ENCODE data around the gene PPM1E. TPM values are rescaled to one million over a fixed set of nuclear protein-coding genes. Genes with fewer than 3 reads are reported as not detected.

The PPM1E gene
- total and polyA plus RNA-seq, 2 of the 4 experiments (the other 2 are of a cell fraction), result under 0.01 to 0.05 TPM

DNA sequence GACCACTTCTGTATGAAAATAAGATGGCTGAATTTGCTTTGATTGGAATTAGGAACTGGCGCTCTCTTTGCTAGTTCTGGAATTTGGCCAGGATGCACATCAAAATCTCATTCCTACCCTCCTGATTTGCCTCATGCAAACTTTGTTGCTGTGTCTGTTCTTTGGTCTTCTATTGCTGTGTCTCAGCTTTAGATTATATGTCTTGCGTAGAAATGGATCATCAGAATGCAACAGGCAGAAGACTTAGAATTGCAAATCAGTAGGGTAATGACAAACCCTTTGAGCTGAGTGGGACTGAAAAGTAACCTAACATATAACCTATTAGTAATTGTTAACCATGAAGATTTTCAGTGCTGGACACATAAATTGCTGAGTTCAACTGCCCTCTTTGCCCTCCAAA, 33.0 kb upstream of the PPM1E start:
- Histone ChIP-seq H3K9me1 (ENCODE audit: insufficient read depth, low read length) (no peaks in the 10 kb centered on the region), H3K18ac (ENCODE audit: low read depth, low read length) (no peak overlapping the region), H3K23ac (ENCODE audit: low read depth, low read length) (no peak overlapping the region), H3K4me3 (ENCODE audit: insufficient read depth, low read depth, low read length) (no peak overlapping the region), H2AFZ (replicated peaks; ENCODE audit: low read length, poor library complexity) (no peak overlapping the region), H2BK5ac (ENCODE audit: low read depth, low read length, poor library complexity, severe bottlenecking) (no peak overlapping the region), H3K4ac (ENCODE audit: low read depth, low read length) (no peak overlapping the region), H3K27me3 (ENCODE audit: control insufficient read depth, insufficient read depth, low read length) (no peaks in the 10 kb centered on the region), H3K79me1 (ENCODE audit: low read depth in 1 of 2, low read length in 2 of 2) (no peaks in the 10 kb centered on the region), H3K14ac (replicated peaks; ENCODE audit: low read depth, low read length) (no peak overlapping the region), H2AK9ac (replicated peaks; ENCODE audit: low read depth, low read length, poor library complexity) (no peak overlapping the region), H4K5ac (ENCODE audit: low read depth, low read length) (no peak overlapping the region), H3K56ac (ENCODE audit: extremely low read depth, insufficient read depth, low read length) (no peak overlapping the region), H4K8ac (ENCODE audit: low read depth in 2 of 2, low read length in 2 of 2) (no peak overlapping the region), H4K20me1 (ENCODE audit: insufficient read depth, low read length) (no peaks in the 10 kb centered on the region), H3K27ac (ENCODE audit: insufficient read depth, low read length) (no peak overlapping the region), H3K9me3 (ENCODE audit: control insufficient read depth, insufficient read depth, low read length) (no peaks in the 10 kb centered on the region), H3K36me3 (ENCODE audit: control insufficient read depth, insufficient read depth, low read length) (peaks cover 5% of the 10 kb centered on the region; the same call in 1 of the 2 replicates), H3K9ac (ENCODE audit: low read depth, low read length) (no peak overlapping the region), H2BK20ac (ENCODE audit: low read depth, low read length) (no peak overlapping the region), H3K4me2 (ENCODE audit: low read depth, low read length) (no peak overlapping the region), H2AK5ac (ENCODE audit: low read depth, low read length) (no peak overlapping the region), H3K4me1 (ENCODE audit: control insufficient read depth, insufficient read depth, low read length) (no peaks in the 10 kb centered on the region), H2BK15ac (ENCODE audit: low read depth, low read length) (no peak overlapping the region), H4K91ac (ENCODE audit: insufficient read depth, low read depth, low read length) (no peak overlapping the region), H2BK120ac (ENCODE audit: low read depth, low read length) (no peak overlapping the region)
- intact Hi-C loops (cut with micrococcal nuclease), result no loop called here
- no TSS peak for BruUV-seq (replicated peaks)
- ATAC-seq (ENCODE audit: low read depth), result no peak
- CTCF ChIA-PET, result no interaction called here
- TF ChIP-seq SMC3 (IDR thresholded peaks at IDR 0.05; ENCODE audit: low read depth, low read length), result no peak
- TF ChIP-seq, protein P1, sequence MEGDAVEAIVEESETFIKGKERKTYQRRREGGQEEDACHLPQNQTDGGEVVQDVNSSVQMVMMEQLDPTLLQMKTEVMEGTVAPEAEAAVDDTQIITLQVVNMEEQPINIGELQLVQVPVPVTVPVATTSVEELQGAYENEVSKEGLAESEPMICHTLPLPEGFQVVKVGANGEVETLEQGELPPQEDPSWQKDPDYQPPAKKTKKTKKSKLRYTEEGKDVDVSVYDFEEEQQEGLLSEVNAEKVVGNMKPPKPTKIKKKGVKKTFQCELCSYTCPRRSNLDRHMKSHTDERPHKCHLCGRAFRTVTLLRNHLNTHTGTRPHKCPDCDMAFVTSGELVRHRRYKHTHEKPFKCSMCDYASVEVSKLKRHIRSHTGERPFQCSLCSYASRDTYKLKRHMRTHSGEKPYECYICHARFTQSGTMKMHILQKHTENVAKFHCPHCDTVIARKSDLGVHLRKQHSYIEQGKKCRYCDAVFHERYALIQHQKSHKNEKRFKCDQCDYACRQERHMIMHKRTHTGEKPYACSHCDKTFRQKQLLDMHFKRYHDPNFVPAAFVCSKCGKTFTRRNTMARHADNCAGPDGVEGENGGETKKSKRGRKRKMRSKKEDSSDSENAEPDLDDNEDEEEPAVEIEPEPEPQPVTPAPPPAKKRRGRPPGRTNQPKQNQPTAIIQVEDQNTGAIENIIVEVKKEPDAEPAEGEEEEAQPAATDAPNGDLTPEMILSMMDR (conservative IDR thresholded peaks at IDR 0.05; ENCODE audit: low read depth, low read length), result no peak
- TF ChIP-seq BHLHE40 (IDR thresholded peaks at IDR 0.05; ENCODE audit: low read depth, low read length), result no peak
- no peak for TF ChIP-seq FOS (IDR thresholded peaks at IDR 0.05; ENCODE audit: low read depth, low read length)
- TF ChIP-seq ELK1 (IDR thresholded peaks at IDR 0.05; ENCODE audit: borderline replicate concordance, low read depth, low read length), result no peak
- no peak for TF ChIP-seq CHD1 (IDR thresholded peaks at IDR 0.05; ENCODE audit: low read depth, low read length)
- TF ChIP-seq CEBPB (IDR thresholded peaks at IDR 0.05; ENCODE audit: low read depth, low read length), result no peak
- TF ChIP-seq MXI1 (IDR thresholded peaks at IDR 0.05; ENCODE audit: borderline replicate concordance, low read depth, low read length), result no peak
- TF ChIP-seq POLR2A (IDR thresholded peaks at IDR 0.05; ENCODE audit: low read depth, low read length), result no peak
- TF ChIP-seq RAD21 (IDR thresholded peaks at IDR 0.05; ENCODE audit: low read length), result no peak
- TF ChIP-seq RFX5 (IDR thresholded peaks at IDR 0.05; ENCODE audit: low read depth, low read length), result no peak
- TF ChIP-seq MAZ (IDR thresholded peaks at IDR 0.05; ENCODE audit: borderline replicate concordance, low read depth, low read length), result no peak
- TF ChIP-seq, protein P2, sequence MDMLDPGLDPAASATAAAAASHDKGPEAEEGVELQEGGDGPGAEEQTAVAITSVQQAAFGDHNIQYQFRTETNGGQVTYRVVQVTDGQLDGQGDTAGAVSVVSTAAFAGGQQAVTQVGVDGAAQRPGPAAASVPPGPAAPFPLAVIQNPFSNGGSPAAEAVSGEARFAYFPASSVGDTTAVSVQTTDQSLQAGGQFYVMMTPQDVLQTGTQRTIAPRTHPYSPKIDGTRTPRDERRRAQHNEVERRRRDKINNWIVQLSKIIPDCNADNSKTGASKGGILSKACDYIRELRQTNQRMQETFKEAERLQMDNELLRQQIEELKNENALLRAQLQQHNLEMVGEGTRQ (IDR thresholded peaks at IDR 0.05; ENCODE audit: low read depth, low read length), result no peak
- dilution Hi-C loops (cut with HindIII; ENCODE audit: low sequenced_read_pairs, unreplicated experiment), result no loop called here
- DNase-seq, result no peak
- POLR2A ChIA-PET (ENCODE audit: unreplicated experiment), result no interaction called here
- no CpG with 5 or more reads among the region's 2 CpGs for WGBS, 2 experiments (ENCODE audit: extremely low coverage in 2 of 2, insufficient read length in 1 of 2)
- in situ Hi-C loops (cut with MboI; ENCODE audit: low sequenced_read_pairs), result no loop called here

Measured in IMR-90 (cell line).